ENCODE data around the gene SPTLC3.

The SPTLC3 gene

GRCh38 chr20:13139459-13140150, 130.8 kb downstream of the SPTLC3 start:
- no peak for DNase-seq (ENCODE audit: low read depth in 2 of 2)

GRCh38 chr20:13140201-13140600, 131.4 kb downstream of the SPTLC3 start:
- DNase-seq (ENCODE audit: low read depth in 2 of 2), result no peak

- DNase-seq (ENCODE audit: low read depth in 2 of 2), result no peak
Measured at GRCh38 chr20:13140775-13141174, 132.0 kb downstream of the SPTLC3 start.

- no peak for DNase-seq (ENCODE audit: low read depth in 2 of 2)
Measured at GRCh38 chr20:13141546-13141945, 132.8 kb downstream of the SPTLC3 start.

GRCh38 chr20:13142143-13142542, 133.4 kb downstream of the SPTLC3 start:
- peak; percentile 28 to 39 for DNase-seq (ENCODE audit: low read depth in 2 of 2)

- DNase-seq (ENCODE audit: low read depth in 2 of 2), result no peak
Measured at GRCh38 chr20:13147071-13147963, 138.5 kb downstream of the SPTLC3 start.

GRCh38 chr20:13147971-13148370, 139.2 kb downstream of the SPTLC3 start:
- no peak for DNase-seq (ENCODE audit: low read depth in 2 of 2)

- no peak for DNase-seq (ENCODE audit: low read depth in 2 of 2)
Measured at GRCh38 chr20:13148402-13148801, 139.6 kb downstream of the SPTLC3 start.

- no peak for DNase-seq (ENCODE audit: low read depth in 2 of 2)
Measured at GRCh38 chr20:13148961-13149360, 140.2 kb downstream of the SPTLC3 start.

- peak; percentile 46 to 53 for DNase-seq (ENCODE audit: low read depth in 2 of 2)
Measured at GRCh38 chr20:13149371-13150105, 140.8 kb downstream of the SPTLC3 start.

GRCh38 chr20:13158369-13158768, 149.6 kb downstream of the SPTLC3 start:
- DNase-seq (ENCODE audit: low read depth in 2 of 2), result no peak

GRCh38 chr20:13159889-13160288, 151.1 kb downstream of the SPTLC3 start:
- DNase-seq (ENCODE audit: low read depth in 2 of 2), result no peak

GRCh38 chr20:13165203-13165602, 156.4 kb downstream of the SPTLC3 start:
- no peak for DNase-seq (ENCODE audit: low read depth in 2 of 2)

- no peak for DNase-seq (ENCODE audit: low read depth in 2 of 2)
Measured at GRCh38 chr20:13166011-13166410, 157.2 kb downstream of the SPTLC3 start.

- DNase-seq (ENCODE audit: low read depth in 2 of 2), result no peak
Measured at GRCh38 chr20:13166437-13166836, 157.7 kb downstream of the SPTLC3 start.

GRCh38 chr20:13169086-13169485, 160.3 kb downstream of the SPTLC3 start:
- no peak for DNase-seq (ENCODE audit: low read depth in 2 of 2)

- DNase-seq (ENCODE audit: low read depth in 2 of 2), result no peak
Measured at GRCh38 chr20:13170771-13171170, 162.0 kb downstream of the SPTLC3 start.

GRCh38 chr20:13173201-13173600, 164.4 kb downstream of the SPTLC3 start:
- no peak for DNase-seq (ENCODE audit: low read depth in 2 of 2)

- DNase-seq (ENCODE audit: low read depth in 2 of 2), result no peak
Measured at GRCh38 chr20:13174402-13174801, 165.6 kb downstream of the SPTLC3 start.

- no peak for DNase-seq (ENCODE audit: low read depth in 2 of 2)
Measured at GRCh38 chr20:13180986-13181889, 172.5 kb downstream of the SPTLC3 start.

- DNase-seq (ENCODE audit: low read depth in 2 of 2), result no peak
Measured at GRCh38 chr20:13183005-13183404, 174.2 kb downstream of the SPTLC3 start.

Data from fibroblast of skin of left quadriceps (primary cell).